Measurements from ENCODE around the gene SP4. TPM values are rescaled to one million over a fixed set of nuclear protein-coding genes. Genes with fewer than 3 reads are reported as not detected.

The SP4 gene
- total RNA-seq, 2 donors from 2014 or later = 12.7 to 16.8 TPM

DNA sequence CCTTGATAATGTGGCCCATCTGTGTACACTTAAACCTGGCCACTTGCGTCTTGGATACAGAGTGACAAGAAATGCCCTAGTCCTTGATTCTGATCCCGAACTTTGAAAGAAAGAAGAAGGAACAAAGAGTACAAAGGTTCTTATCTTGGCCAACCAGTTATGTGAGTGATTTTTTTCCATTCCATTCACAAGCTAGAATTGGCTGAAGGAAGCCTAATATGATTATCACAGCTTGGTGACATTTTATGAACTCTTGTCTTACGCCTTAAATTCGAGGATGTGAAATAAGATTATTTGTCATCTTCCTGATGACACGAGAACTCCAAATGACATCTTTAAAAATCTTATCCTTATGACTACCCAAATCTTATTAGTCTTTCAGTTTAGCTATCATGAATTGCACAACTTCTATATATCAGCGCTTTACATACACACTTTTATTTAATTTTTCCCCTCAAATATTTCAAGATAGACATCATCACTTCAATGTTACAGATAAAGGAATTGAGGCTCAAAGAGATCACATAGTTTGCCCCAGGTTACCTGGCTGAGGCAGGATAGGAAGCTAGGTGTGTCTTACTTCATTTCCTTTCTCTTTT is 13.0 kb upstream of the SP4 start:
- Histone ChIP-seq H3K4me3 (ENCODE audit: low read length) (no peak overlapping the region), H3K27me3 (ENCODE audit: control insufficient read depth, insufficient read depth, low read length, poor library complexity, severe bottlenecking) (no peaks in the 10 kb centered on the region), H3K36me3 (ENCODE audit: control insufficient read depth, insufficient read depth, low read length) (no peaks in the 10 kb centered on the region), H3K9ac (ENCODE audit: extremely low read depth, low read length, poor library complexity, severe bottlenecking) (no peak overlapping the region), H3K27ac (ENCODE audit: low read depth, low read length) (no peak overlapping the region), H3K9me3 (ENCODE audit: control insufficient read depth, low read length) (no peaks in the 10 kb centered on the region), H3K4me1 (ENCODE audit: control insufficient read depth, insufficient read depth, low read length) (peaks cover 7% of the 10 kb centered on the region)
- no peak for DNase-seq
- TF ChIP-seq, protein P1, sequence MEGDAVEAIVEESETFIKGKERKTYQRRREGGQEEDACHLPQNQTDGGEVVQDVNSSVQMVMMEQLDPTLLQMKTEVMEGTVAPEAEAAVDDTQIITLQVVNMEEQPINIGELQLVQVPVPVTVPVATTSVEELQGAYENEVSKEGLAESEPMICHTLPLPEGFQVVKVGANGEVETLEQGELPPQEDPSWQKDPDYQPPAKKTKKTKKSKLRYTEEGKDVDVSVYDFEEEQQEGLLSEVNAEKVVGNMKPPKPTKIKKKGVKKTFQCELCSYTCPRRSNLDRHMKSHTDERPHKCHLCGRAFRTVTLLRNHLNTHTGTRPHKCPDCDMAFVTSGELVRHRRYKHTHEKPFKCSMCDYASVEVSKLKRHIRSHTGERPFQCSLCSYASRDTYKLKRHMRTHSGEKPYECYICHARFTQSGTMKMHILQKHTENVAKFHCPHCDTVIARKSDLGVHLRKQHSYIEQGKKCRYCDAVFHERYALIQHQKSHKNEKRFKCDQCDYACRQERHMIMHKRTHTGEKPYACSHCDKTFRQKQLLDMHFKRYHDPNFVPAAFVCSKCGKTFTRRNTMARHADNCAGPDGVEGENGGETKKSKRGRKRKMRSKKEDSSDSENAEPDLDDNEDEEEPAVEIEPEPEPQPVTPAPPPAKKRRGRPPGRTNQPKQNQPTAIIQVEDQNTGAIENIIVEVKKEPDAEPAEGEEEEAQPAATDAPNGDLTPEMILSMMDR (conservative IDR thresholded peaks at IDR 0.05) = no peak
- peaks cover 11% of the 10 kb centered on the region for H3K4me1 Mint-ChIP-seq
- H3K9me3 Mint-ChIP-seq = no peaks in the 10 kb centered on the region
- H3K36me3 Mint-ChIP-seq (ENCODE audit: low read depth) = no peaks in the 10 kb centered on the region
- H3K27me3 Mint-ChIP-seq (ENCODE audit: insufficient read depth) = peaks cover 9% of the 10 kb centered on the region
- 92 to 100% methylated on average over 6 of the region's 6 CpGs for WGBS, 2 experiments (ENCODE audit: insufficient coverage in 1 of 2, insufficient read length in 1 of 2)
- H3K4me3 Mint-ChIP-seq = no peak overlapping the region
- H3K27ac Mint-ChIP-seq = no peak overlapping the region

DNA sequence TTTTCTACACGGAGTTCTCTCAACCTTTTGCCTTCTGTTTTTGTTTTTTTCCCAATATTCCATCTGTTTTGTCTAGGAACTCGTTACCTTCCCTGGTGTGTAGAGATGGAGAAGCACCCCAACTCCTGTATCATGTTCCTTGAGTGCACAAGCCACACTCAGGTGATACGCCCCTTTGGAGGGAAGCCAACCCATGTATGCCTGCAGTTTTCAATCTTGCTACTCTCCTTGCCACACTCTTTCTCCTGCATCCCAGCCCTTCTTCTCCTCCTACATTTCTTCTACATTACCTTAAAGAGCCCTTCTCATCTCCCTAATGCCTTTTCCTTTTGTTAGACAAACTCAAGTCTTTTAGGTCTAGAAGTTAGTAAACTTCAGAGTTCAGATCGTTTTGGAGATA is 10.2 kb upstream of the SP4 start:
- no peak for DNase-seq
- peaks cover 8% of the 10 kb centered on the region for H3K4me1 Mint-ChIP-seq

DNA sequence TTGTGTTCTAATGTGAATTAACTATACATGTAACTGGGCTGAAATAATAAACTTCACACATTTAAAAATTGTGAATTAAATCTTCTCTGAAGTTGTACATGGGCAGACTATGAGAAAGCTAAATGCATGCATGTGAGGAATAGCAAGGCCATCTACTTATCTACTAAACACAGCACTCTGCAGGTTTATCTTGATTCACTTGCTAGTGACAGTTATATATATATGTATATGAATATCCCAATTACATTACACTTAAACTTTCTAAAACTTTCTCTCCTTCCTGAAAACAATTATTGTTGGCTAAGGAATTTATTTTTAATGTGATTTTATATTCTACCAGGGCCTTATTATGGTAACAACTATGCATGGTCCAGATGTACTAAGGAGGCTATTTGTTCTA is 5.1 kb upstream of the SP4 start:
- DNase-seq = no peak
- TF ChIP-seq, protein P1 (conservative IDR thresholded peaks at IDR 0.05) = no peak
- H3K36me3 ChIP-seq (ENCODE audit: control insufficient read depth, insufficient read depth, low read length) = no peaks in the 10 kb centered on the region
- no peak overlapping the region for H3K4me3 ChIP-seq (ENCODE audit: low read length)
- Mint-ChIP-seq H3K9me3 (no peaks in the 10 kb centered on the region), H3K4me3 (no peak overlapping the region), H3K36me3 (ENCODE audit: low read depth) (no peaks in the 10 kb centered on the region), H3K4me1 (peaks cover 9% of the 10 kb centered on the region), H3K27ac (no peak overlapping the region), H3K27me3 (ENCODE audit: insufficient read depth) (peaks cover under 1% of the 10 kb centered on the region)
- no peaks in the 10 kb centered on the region for H3K27me3 ChIP-seq (ENCODE audit: control insufficient read depth, insufficient read depth, low read length, poor library complexity, severe bottlenecking)
- H3K27ac ChIP-seq (ENCODE audit: low read depth, low read length) = no peak overlapping the region
- H3K9me3 ChIP-seq (ENCODE audit: control insufficient read depth, low read length) = no peaks in the 10 kb centered on the region
- H3K9ac ChIP-seq (ENCODE audit: extremely low read depth, low read length, poor library complexity, severe bottlenecking) = no peak overlapping the region
- no peaks in the 10 kb centered on the region for H3K4me1 ChIP-seq (ENCODE audit: control insufficient read depth, insufficient read depth, low read length)

More for the DNA sequence above, 10.2 kb upstream of the SP4 start:
- Histone ChIP-seq H3K9ac (ENCODE audit: extremely low read depth, low read length, poor library complexity, severe bottlenecking) (no peak overlapping the region), H3K27ac (ENCODE audit: low read depth, low read length) (no peak overlapping the region), H3K4me3 (ENCODE audit: low read length) (no peak overlapping the region), H3K9me3 (ENCODE audit: control insufficient read depth, low read length) (no peaks in the 10 kb centered on the region), H3K4me1 (ENCODE audit: control insufficient read depth, insufficient read depth, low read length) (peaks cover 5% of the 10 kb centered on the region), H3K27me3 (ENCODE audit: control insufficient read depth, insufficient read depth, low read length, poor library complexity, severe bottlenecking) (no peaks in the 10 kb centered on the region), H3K36me3 (ENCODE audit: control insufficient read depth, insufficient read depth, low read length) (no peaks in the 10 kb centered on the region)
- no peaks in the 10 kb centered on the region for H3K36me3 Mint-ChIP-seq (ENCODE audit: low read depth)
- no peak overlapping the region for H3K4me3 Mint-ChIP-seq
- TF ChIP-seq, protein P1 (conservative IDR thresholded peaks at IDR 0.05) = no peak
- H3K9me3 Mint-ChIP-seq = no peaks in the 10 kb centered on the region
- peaks cover 7% of the 10 kb centered on the region for H3K27me3 Mint-ChIP-seq (ENCODE audit: insufficient read depth)
- WGBS, 2 experiments (ENCODE audit: insufficient coverage in 1 of 2, insufficient read length in 1 of 2) = 89 to 94% methylated on average over 3 to 4 of the region's 4 CpGs
- no peak overlapping the region for H3K27ac Mint-ChIP-seq
